ENCODE results near the gene PODXL. TPM values are rescaled to one million over a fixed set of nuclear protein-coding genes. Genes with fewer than 3 reads are reported as not detected.

PODXL gene
- polyA plus RNA-seq, 1 donor from 2014 or later = 1.3 TPM

Other genes starting within 250 kb of the PODXL start
- gene MKLN1, start 228.8 kb downstream of the PODXL start, polyA plus RNA-seq = 19.3 TPM